Stomach (tissue), 4 donors: ENCODE data around the gene PAQR5.

Experiments used
- EP300 ChIP-seq: sonication (generic); formaldehyde crosslinking; IDR thresholded peaks from one replicate; pipeline ENCODE4 v1.6.1; 2017; ENCODE audit warnings: antibody characterized with exemption
- POLR2A ChIP-seq, 4 donors: fragments of 450-650 bp; IDR thresholded peaks; one replicate each; pipeline ENCODE4 v1.6.1; 2016; ENCODE audit warnings: antibody characterized with exemption in 4 of 4, control low read depth in 2 of 4, mild to moderate bottlenecking in 1 of 4, moderate library complexity in 1 of 4

GRCh38 chr15:69393831-69394491, 95.2 kb downstream of the PAQR5 start:
- TF ChIP-seq EP300 (no peak), POLR2A (IDR thresholded peaks at IDR 0.05) (no peak)
